HEK293 (cell line): ENCODE measurements around the gene PPM1F.

ENCODE experiments used
- CTCF ChIA-PET: fragments of 350-600 bp; formaldehyde crosslinking; extraction: SDS; loops from one replicate; lab custom pipeline; 2021; ENCODE audit warnings: antibody characterized with exemption; lab: Yijun Ruan, JAX
- POLR2A ChIA-PET: fragments of 300-600 bp; formaldehyde crosslinking; extraction: SDS; loops from one replicate; lab custom pipeline; 2020; ENCODE audit warnings: antibody characterized with exemption, inconsistent platforms; lab: Yijun Ruan, JAX
- H3K27ac ChIP-seq: fragments of 200-500 bp; sonication (Bioruptor generic); 2 replicates; pipeline ENCODE4 v1.5.1; 2014; ENCODE audit warnings: low read depth, low read length, control low read depth, inconsistent platforms; ENCODE audit errors: extremely low read depth
- H3K36me3 ChIP-seq, 2 experiments: fragments of 200-500 bp in 1 of 2; sonication (Bioruptor generic) in 1 of 2; 1 replicate in 1 of 2; 2 replicates in 1 of 2; pipeline ENCODE4 v1.5.1; 2014 to 2017; ENCODE audit warnings: inconsistent platforms in 2 of 2, low read length in 2 of 2; ENCODE audit not compliant: control insufficient read depth in 2 of 2, insufficient read depth in 1 of 2
- H3K4me1 ChIP-seq: fragments of 200-500 bp; sonication (Bioruptor generic); 2 replicates; pipeline ENCODE4 v1.5.1; 2014; ENCODE audit warnings: mild to moderate bottlenecking, low read length, inconsistent platforms; ENCODE audit not compliant: control insufficient read depth, insufficient read depth
- H3K4me3 ChIP-seq: 2 replicates; pipeline ENCODE4 v1.5.1; 2011; ENCODE audit warnings: low read depth, mild to moderate bottlenecking, control low read depth, low read length, moderate library complexity
- H3K9me3 ChIP-seq: fragments of 200-500 bp; sonication (Bioruptor generic); 2 replicates; pipeline ENCODE4 v1.5.1; 2014; ENCODE audit warnings: low read depth, low read length, inconsistent platforms; ENCODE audit not compliant: control insufficient read depth, insufficient read depth
- GLI2 ChIP-seq: fragments of 450-650 bp; formaldehyde crosslinking; IDR thresholded peaks from 2 replicates; pipeline ENCODE4; 2017; ENCODE audit warnings: missing biosample characterization, missing genetic modification characterization, low read depth, borderline replicate concordance
- PRDM1 ChIP-seq: fragments of 450-650 bp; formaldehyde crosslinking; IDR thresholded peaks from 2 replicates; pipeline ENCODE4; 2016; ENCODE audit warnings: missing biosample characterization, missing genetic modification characterization
- SCRT1 ChIP-seq: fragments of 450-650 bp; formaldehyde crosslinking; IDR thresholded peaks from 2 replicates; pipeline ENCODE4 v1.5.1; 2016; ENCODE audit warnings: missing biosample characterization, missing genetic modification characterization, borderline replicate concordance
- YY2 ChIP-seq: fragments of 450-650 bp; formaldehyde crosslinking; IDR thresholded peaks from 2 replicates; pipeline ENCODE4 v1.5.1; 2016; ENCODE audit warnings: missing biosample characterization, missing genetic modification characterization
- ZBTB20 ChIP-seq: fragments of 450-650 bp; formaldehyde crosslinking; IDR thresholded peaks from 2 replicates; pipeline ENCODE4 v1.5.1; 2016; ENCODE audit warnings: missing biosample characterization, missing genetic modification characterization
- ZBTB48 ChIP-seq: fragments of 450-650 bp; formaldehyde crosslinking; IDR thresholded peaks from 2 replicates; pipeline ENCODE4 v1.5.1; 2016; ENCODE audit warnings: missing biosample characterization, missing genetic modification characterization
- ZFP69B ChIP-seq: fragments of 450-650 bp; formaldehyde crosslinking; IDR thresholded peaks from 2 replicates; pipeline ENCODE4 v1.5.1; 2016; ENCODE audit warnings: missing biosample characterization, missing genetic modification characterization
- ZNF121 ChIP-seq: fragments of 450-650 bp; formaldehyde crosslinking; IDR thresholded peaks from 2 replicates; pipeline ENCODE4 v1.5.1; 2016; ENCODE audit warnings: missing biosample characterization, missing genetic modification characterization
- ZNF146 ChIP-seq: fragments of 450-650 bp; formaldehyde crosslinking; IDR thresholded peaks from 2 replicates; pipeline ENCODE4 v1.5.1; 2016; ENCODE audit warnings: missing biosample characterization, missing genetic modification characterization
- ZNF223 ChIP-seq: fragments of 450-650 bp; formaldehyde crosslinking; IDR thresholded peaks from 2 replicates; pipeline ENCODE4 v1.5.1; 2016; ENCODE audit warnings: missing biosample characterization, missing genetic modification characterization
- ZNF366 ChIP-seq: fragments of 450-650 bp; formaldehyde crosslinking; conservative IDR thresholded peaks from 2 replicates; pipeline ENCODE4 v1.5.1; 2016; ENCODE audit warnings: missing biosample characterization, missing genetic modification characterization
- ZNF416 ChIP-seq: fragments of 450-650 bp; formaldehyde crosslinking; IDR thresholded peaks from 2 replicates; pipeline ENCODE4 v1.5.1; 2016; ENCODE audit warnings: missing biosample characterization, missing genetic modification characterization
- ZNF514 ChIP-seq: fragments of 450-650 bp; formaldehyde crosslinking; IDR thresholded peaks from 2 replicates; pipeline ENCODE4 v1.5.1; 2016; ENCODE audit warnings: missing biosample characterization, missing genetic modification characterization
- ZNF530 ChIP-seq: fragments of 450-650 bp; formaldehyde crosslinking; IDR thresholded peaks from 2 replicates; pipeline ENCODE4 v1.5.1; 2016; ENCODE audit warnings: low read depth, missing biosample characterization, missing genetic modification characterization
- ZNF626 ChIP-seq: fragments of 450-650 bp; sonication (Bioruptor Pico); formaldehyde crosslinking; IDR thresholded peaks from 2 replicates; pipeline ENCODE4 v1.5.1; 2018; ENCODE audit warnings: missing biosample characterization, missing genetic modification characterization, inconsistent platforms
- ZNF658 ChIP-seq: fragments of 450-650 bp; formaldehyde crosslinking; IDR thresholded peaks from 2 replicates; pipeline ENCODE4; 2016; ENCODE audit warnings: missing biosample characterization, missing genetic modification characterization
- ZNF660 ChIP-seq: fragments of 450-650 bp; IDR thresholded peaks from 2 replicates; pipeline ENCODE4 v1.5.1; 2018; ENCODE audit warnings: missing biosample characterization, mild to moderate bottlenecking, missing genetic modification characterization
- ZNF768 ChIP-seq: fragments of 450-650 bp; formaldehyde crosslinking; IDR thresholded peaks from 2 replicates; pipeline ENCODE4 v1.5.1; 2018; ENCODE audit warnings: missing biosample characterization, mild to moderate bottlenecking, missing genetic modification characterization
- ZNF777 ChIP-seq: fragments of 450-650 bp; formaldehyde crosslinking; IDR thresholded peaks from 2 replicates; pipeline ENCODE4 v1.5.1; 2017; ENCODE audit warnings: missing biosample characterization, missing genetic modification characterization, borderline replicate concordance
- TF ChIP-seq, protein P1 (sequence below): fragments of 450-650 bp; formaldehyde crosslinking; IDR thresholded peaks from 2 replicates; pipeline ENCODE4 v1.5.1; 2016; ENCODE audit warnings: missing biosample characterization, missing genetic modification characterization
- TF ChIP-seq, protein P2 (sequence below): fragments of 450-650 bp; formaldehyde crosslinking; IDR thresholded peaks from 2 replicates; pipeline ENCODE4 v1.5.1; 2016; ENCODE audit warnings: missing biosample characterization, missing genetic modification characterization
- TF ChIP-seq, protein P3 (sequence below): fragments of 450-650 bp; formaldehyde crosslinking; conservative IDR thresholded peaks from 2 replicates; pipeline ENCODE4 v1.5.1; 2016; ENCODE audit warnings: low read depth, missing biosample characterization, missing genetic modification characterization
- TF ChIP-seq, protein P4 (sequence below): fragments of 450-650 bp; formaldehyde crosslinking; IDR thresholded peaks from 2 replicates; pipeline ENCODE4 v1.5.1; 2016; ENCODE audit warnings: missing biosample characterization, missing genetic modification characterization, borderline replicate concordance
- TF ChIP-seq, protein P5 (sequence below): fragments of 450-650 bp; formaldehyde crosslinking; IDR thresholded peaks from 2 replicates; pipeline ENCODE4 v1.5.1; 2016; ENCODE audit warnings: missing biosample characterization, missing genetic modification characterization

The PPM1F gene

DNA sequence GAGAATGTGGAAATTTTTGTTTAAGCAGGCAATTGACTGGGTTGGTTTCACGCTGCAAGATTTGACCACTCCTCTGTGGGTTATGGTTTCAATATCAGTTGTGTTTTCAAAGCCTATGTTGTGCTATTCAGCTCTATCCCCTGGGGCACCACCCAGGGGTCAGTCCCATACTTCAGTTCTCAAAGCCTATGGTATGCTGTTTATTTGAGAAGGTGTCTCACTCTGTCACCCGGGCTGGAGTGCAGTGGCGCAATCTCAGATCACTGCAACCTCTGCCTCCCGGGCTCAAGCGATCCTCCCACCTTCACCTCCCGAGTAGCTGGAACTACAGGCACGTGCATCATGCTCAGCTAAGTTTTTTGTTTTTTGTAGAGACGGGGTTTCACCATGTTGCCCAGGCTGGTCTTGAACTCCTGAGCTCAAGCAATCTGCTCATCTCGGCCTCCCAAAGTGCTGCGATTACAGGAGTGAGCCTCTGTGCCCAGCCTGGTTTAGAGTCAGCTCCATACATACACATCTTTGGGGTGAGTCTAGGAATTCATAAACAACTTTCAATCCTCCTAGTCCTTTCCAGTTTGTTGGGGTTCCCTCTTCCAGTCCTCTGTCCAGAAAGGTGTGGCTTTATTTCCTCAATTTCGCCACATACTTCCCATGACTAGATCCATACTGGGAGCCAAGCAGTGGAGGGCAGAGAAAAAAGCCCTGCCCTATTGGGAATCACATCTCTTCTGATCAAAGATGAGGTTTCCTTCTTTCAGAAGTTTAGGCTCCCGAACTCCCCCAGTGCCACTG, 50.2 kb downstream of the PPM1F start:
- TF ChIP-seq ZFP69B: no peak
- TF ChIP-seq, protein P1, sequence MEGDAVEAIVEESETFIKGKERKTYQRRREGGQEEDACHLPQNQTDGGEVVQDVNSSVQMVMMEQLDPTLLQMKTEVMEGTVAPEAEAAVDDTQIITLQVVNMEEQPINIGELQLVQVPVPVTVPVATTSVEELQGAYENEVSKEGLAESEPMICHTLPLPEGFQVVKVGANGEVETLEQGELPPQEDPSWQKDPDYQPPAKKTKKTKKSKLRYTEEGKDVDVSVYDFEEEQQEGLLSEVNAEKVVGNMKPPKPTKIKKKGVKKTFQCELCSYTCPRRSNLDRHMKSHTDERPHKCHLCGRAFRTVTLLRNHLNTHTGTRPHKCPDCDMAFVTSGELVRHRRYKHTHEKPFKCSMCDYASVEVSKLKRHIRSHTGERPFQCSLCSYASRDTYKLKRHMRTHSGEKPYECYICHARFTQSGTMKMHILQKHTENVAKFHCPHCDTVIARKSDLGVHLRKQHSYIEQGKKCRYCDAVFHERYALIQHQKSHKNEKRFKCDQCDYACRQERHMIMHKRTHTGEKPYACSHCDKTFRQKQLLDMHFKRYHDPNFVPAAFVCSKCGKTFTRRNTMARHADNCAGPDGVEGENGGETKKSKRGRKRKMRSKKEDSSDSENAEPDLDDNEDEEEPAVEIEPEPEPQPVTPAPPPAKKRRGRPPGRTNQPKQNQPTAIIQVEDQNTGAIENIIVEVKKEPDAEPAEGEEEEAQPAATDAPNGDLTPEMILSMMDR: no peak
- no peak for TF ChIP-seq ZBTB48 (tag by site-specific recombination)
- TF ChIP-seq ZNF626 (tag by site-specific recombination): no peak
- no peak for TF ChIP-seq ZBTB20 (tag by site-specific recombination)
- no peak for TF ChIP-seq ZNF768 (tag by site-specific recombination)
- TF ChIP-seq, protein P2, sequence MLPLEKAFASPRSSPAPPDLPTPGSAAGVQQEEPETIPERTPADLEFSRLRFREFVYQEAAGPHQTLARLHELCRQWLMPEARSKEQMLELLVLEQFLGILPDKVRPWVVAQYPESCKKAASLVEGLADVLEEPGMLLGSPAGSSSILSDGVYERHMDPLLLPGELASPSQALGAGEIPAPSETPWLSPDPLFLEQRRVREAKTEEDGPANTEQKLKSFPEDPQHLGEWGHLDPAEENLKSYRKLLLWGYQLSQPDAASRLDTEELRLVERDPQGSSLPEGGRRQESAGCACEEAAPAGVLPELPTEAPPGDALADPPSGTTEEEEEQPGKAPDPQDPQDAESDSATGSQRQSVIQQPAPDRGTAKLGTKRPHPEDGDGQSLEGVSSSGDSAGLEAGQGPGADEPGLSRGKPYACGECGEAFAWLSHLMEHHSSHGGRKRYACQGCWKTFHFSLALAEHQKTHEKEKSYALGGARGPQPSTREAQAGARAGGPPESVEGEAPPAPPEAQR (tag by site-specific recombination): no peak
- TF ChIP-seq ZNF658: no peak
- TF ChIP-seq ZNF777 (tag by site-specific recombination): no peak
- TF ChIP-seq PRDM1 (tag by site-specific recombination): no peak
- TF ChIP-seq, protein P3, sequence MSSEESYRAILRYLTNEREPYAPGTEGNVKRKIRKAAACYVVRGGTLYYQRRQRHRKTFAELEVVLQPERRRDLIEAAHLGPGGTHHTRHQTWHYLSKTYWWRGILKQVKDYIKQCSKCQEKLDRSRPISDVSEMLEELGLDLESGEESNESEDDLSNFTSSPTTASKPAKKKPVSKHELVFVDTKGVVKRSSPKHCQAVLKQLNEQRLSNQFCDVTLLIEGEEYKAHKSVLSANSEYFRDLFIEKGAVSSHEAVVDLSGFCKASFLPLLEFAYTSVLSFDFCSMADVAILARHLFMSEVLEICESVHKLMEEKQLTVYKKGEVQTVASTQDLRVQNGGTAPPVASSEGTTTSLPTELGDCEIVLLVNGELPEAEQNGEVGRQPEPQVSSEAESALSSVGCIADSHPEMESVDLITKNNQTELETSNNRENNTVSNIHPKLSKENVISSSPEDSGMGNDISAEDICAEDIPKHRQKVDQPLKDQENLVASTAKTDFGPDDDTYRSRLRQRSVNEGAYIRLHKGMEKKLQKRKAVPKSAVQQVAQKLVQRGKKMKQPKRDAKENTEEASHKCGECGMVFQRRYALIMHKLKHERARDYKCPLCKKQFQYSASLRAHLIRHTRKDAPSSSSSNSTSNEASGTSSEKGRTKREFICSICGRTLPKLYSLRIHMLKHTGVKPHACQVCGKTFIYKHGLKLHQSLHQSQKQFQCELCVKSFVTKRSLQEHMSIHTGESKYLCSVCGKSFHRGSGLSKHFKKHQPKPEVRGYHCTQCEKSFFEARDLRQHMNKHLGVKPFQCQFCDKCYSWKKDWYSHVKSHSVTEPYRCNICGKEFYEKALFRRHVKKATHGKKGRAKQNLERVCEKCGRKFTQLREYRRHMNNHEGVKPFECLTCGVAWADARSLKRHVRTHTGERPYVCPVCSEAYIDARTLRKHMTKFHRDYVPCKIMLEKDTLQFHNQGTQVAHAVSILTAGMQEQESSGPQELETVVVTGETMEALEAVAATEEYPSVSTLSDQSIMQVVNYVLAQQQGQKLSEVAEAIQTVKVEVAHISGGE: no peak
- no peak for TF ChIP-seq ZNF416 (tag by site-specific recombination)
- POLR2A ChIA-PET: interaction anchor here (1.2 kb wide), 1 partner anchor 16 kb away, joined by 4 read pairs; no protein-coding TSS in a partner anchor
- no peak overlapping the region for H3K27ac ChIP-seq
- no peak overlapping the region for H3K4me3 ChIP-seq
- no peaks in the 10 kb centered on the region for H3K36me3 ChIP-seq
- CTCF ChIA-PET: no interaction called here
- H3K9me3 ChIP-seq: no peaks in the 10 kb centered on the region
- no peaks in the 10 kb centered on the region for H3K4me1 ChIP-seq

DNA sequence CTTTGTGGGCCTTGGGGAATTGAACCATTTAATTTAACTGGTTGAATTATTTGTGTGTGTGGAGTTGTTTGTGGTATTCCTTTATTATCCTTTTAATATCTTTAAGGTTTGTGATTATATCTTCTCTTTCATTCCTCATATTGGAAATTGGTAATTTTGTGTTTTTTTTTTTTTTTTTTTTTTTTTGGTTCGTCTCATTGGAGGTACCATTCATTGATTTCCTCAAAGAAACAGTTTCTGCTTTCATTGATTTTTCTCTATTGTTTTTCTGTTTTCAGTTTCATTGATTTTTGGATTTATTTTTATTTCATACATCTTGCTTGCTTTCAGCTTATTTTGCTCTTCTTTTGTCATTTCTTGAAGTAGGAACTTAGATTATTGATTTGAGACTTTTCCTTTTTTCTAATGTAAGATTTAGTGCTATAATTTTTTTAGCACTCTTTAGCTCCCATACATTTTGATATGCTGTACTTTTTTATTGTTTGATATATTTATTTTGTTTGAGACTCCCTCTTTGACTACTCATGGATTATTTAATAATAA, 54.2 kb downstream of the PPM1F start:
- H3K4me3 ChIP-seq: no peak overlapping the region
- H3K4me1 ChIP-seq: no peaks in the 10 kb centered on the region
- no peaks in the 10 kb centered on the region for H3K36me3 ChIP-seq
- POLR2A ChIA-PET: no interaction called here
- CTCF ChIA-PET: interaction anchor here (0.5 to 1.8 kb wide), 2 partner anchors 11 to 55 kb away, joined by 3 to 11 read pairs; partner anchors contain the start of gene PPM1F
- H3K9me3 ChIP-seq: no peaks in the 10 kb centered on the region
- no peak overlapping the region for H3K27ac ChIP-seq
- TF ChIP-seq SCRT1: no peak
- TF ChIP-seq ZNF530 (tag by site-specific recombination): no peak
- TF ChIP-seq, protein P4, sequence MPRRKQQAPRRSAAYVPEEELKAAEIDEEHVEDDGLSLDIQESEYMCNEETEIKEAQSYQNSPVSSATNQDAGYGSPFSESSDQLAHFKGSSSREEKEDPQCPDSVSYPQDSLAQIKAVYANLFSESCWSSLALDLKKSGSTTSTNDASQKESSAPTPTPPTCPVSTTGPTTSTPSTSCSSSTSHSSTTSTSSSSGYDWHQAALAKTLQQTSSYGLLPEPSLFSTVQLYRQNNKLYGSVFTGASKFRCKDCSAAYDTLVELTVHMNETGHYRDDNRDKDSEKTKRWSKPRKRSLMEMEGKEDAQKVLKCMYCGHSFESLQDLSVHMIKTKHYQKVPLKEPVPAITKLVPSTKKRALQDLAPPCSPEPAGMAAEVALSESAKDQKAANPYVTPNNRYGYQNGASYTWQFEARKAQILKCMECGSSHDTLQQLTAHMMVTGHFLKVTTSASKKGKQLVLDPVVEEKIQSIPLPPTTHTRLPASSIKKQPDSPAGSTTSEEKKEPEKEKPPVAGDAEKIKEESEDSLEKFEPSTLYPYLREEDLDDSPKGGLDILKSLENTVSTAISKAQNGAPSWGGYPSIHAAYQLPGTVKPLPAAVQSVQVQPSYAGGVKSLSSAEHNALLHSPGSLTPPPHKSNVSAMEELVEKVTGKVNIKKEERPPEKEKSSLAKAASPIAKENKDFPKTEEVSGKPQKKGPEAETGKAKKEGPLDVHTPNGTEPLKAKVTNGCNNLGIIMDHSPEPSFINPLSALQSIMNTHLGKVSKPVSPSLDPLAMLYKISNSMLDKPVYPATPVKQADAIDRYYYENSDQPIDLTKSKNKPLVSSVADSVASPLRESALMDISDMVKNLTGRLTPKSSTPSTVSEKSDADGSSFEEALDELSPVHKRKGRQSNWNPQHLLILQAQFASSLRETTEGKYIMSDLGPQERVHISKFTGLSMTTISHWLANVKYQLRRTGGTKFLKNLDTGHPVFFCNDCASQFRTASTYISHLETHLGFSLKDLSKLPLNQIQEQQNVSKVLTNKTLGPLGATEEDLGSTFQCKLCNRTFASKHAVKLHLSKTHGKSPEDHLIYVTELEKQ (tag by site-specific recombination): no peak
- no peak for TF ChIP-seq ZNF223 (tag by site-specific recombination)
- TF ChIP-seq ZNF514 (tag by site-specific recombination): no peak
- TF ChIP-seq ZNF660: no peak
- no peak for TF ChIP-seq YY2 (tag by site-specific recombination)
- TF ChIP-seq ZNF366 (tag by site-specific recombination): no peak
- TF ChIP-seq GLI2 (tag by site-specific recombination): no peak
- TF ChIP-seq ZNF121 (tag by site-specific recombination): no peak
- TF ChIP-seq, protein P5, sequence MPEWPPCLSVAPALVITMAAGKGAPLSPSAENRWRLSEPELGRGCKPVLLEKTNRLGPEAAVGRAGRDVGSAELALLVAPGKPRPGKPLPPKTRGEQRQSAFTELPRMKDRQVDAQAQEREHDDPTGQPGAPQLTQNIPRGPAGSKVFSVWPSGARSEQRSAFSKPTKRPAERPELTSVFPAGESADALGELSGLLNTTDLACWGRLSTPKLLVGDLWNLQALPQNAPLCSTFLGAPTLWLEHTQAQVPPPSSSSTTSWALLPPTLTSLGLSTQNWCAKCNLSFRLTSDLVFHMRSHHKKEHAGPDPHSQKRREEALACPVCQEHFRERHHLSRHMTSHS: no peak
- TF ChIP-seq ZNF146 (tag by site-specific recombination): no peak
